Mucosa of rectum (tissue), 2 donors: Measurements from ENCODE around the gene FAM234B.

Experiments
- H3K27ac ChIP-seq, 2 donors: one replicate each; pipeline ENCODE4 v1.7.0; 2013; ENCODE audit warnings: inconsistent platforms in 2 of 2, low read depth in 2 of 2, low read length in 2 of 2
- H3K27me3 ChIP-seq, 2 donors: one replicate each; pipeline ENCODE4 v1.7.0; 2013; ENCODE audit warnings: low read length in 2 of 2; ENCODE audit not compliant: control insufficient read depth in 2 of 2, insufficient read depth in 2 of 2
- H3K36me3 ChIP-seq, 2 donors: one replicate each; pipeline ENCODE4 v1.7.0; 2013; ENCODE audit warnings: low read length in 2 of 2; ENCODE audit not compliant: control insufficient read depth in 2 of 2, insufficient read depth in 2 of 2
- H3K4me1 ChIP-seq, 2 donors: one replicate each; pipeline ENCODE4 v1.7.0; 2013; ENCODE audit warnings: low read length in 2 of 2, mild to moderate bottlenecking in 1 of 2; ENCODE audit not compliant: control insufficient read depth in 2 of 2, insufficient read depth in 2 of 2
- H3K4me3 ChIP-seq, 2 donors: one replicate each; pipeline ENCODE4 v1.7.0; 2013; ENCODE audit warnings: low read length in 2 of 2
- H3K9ac ChIP-seq, 2 donors: one replicate each; pipeline ENCODE4 v1.7.0; 2013; ENCODE audit warnings: low read length in 2 of 2, low read depth in 1 of 2, mild to moderate bottlenecking in 1 of 2
- H3K9me3 ChIP-seq, 2 donors: one replicate each; pipeline ENCODE4 v1.7.0; 2013; ENCODE audit warnings: low read length in 2 of 2; ENCODE audit not compliant: control insufficient read depth in 2 of 2
- donor health status: healthy.
- donor health status: Normal muscosa, but diverticular disease.

FAM234B gene

DNA sequence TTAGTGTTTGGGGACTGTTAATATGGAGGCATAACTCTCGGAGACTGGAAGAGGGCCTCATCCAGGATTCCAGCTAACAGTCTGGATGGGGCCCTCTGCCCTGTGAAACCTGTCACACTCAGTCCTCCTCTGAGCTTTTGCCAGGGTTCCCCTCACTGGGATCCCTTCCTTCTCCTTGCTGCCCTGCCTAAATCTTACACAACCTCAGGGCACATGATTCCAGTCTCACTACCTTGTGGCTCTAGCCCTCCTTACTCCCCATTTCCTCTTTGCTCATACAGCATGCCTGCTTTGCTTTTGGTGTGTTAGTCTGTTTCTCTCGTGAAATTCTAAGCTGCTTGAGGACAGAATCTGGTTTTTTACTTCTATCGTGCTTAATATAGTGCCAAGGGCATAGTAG is 60.2 kb downstream of the FAM234B start:
- no peaks in the 10 kb centered on the region for H3K36me3 ChIP-seq
- no peak overlapping the region for H3K27ac ChIP-seq
- no peak overlapping the region for H3K4me3 ChIP-seq
- peaks cover 0 to 2% of the 10 kb centered on the region in 2 donors for H3K9me3 ChIP-seq
- no peaks in the 10 kb centered on the region for H3K27me3 ChIP-seq
- H3K4me1 ChIP-seq, result peaks cover 11 to 24% of the 10 kb centered on the region in 2 donors
- no peak overlapping the region for H3K9ac ChIP-seq

- no peak overlapping the region for H3K4me3 ChIP-seq
- no peak overlapping the region for H3K27ac ChIP-seq
- no peaks in the 10 kb centered on the region for H3K36me3 ChIP-seq
- H3K4me1 ChIP-seq, result peaks cover 9 to 15% of the 10 kb centered on the region in 2 donors
- no peak overlapping the region for H3K9ac ChIP-seq
- peaks cover 0 to 2% of the 10 kb centered on the region in 2 donors for H3K9me3 ChIP-seq
- no peaks in the 10 kb centered on the region for H3K27me3 ChIP-seq
Observed at GRCh38 chr12:13105781-13106180, 61.6 kb downstream of the FAM234B start.

DNA sequence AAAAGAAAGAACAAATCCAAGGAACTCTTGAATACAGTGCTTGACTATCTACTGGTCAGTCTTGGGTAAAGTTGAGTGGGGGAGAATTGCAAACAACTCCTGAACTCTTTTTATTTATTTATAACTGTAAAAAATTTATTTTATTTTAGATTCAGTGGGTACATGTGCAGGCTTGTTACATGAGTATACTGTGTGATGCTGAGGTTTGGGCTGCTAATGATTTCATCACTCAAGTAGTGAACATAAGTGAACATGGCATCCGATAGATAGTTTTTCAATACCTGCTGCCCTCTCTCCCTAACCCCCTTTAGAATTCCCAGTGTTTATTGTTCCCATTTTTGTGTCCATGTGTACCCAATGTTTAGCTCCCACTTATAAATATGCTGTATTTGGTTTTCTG is 62.5 kb downstream of the FAM234B start:
- no peak overlapping the region for H3K4me3 ChIP-seq
- H3K9ac ChIP-seq, result no peak overlapping the region

GRCh38 chr12:13112968-13113367 is 68.8 kb downstream of the FAM234B start:
- H3K9me3 ChIP-seq, result peaks cover 0 to 2% of the 10 kb centered on the region in 2 donors
- no peaks in the 10 kb centered on the region for H3K36me3 ChIP-seq
- no peak overlapping the region for H3K4me3 ChIP-seq
- no peak overlapping the region for H3K9ac ChIP-seq
- peaks cover 0 to 7% of the 10 kb centered on the region in 2 donors for H3K27me3 ChIP-seq
- H3K27ac ChIP-seq, result no peak overlapping the region
- no peaks in the 10 kb centered on the region for H3K4me1 ChIP-seq

More for the DNA sequence above, 62.5 kb downstream of the FAM234B start:
- Histone ChIP-seq H3K9me3 (peaks cover 0 to 2% of the 10 kb centered on the region in 2 donors), H3K4me1 (peaks cover 6 to 11% of the 10 kb centered on the region in 2 donors), H3K27me3 (no peaks in the 10 kb centered on the region), H3K36me3 (no peaks in the 10 kb centered on the region), H3K27ac (no peak overlapping the region)

DNA sequence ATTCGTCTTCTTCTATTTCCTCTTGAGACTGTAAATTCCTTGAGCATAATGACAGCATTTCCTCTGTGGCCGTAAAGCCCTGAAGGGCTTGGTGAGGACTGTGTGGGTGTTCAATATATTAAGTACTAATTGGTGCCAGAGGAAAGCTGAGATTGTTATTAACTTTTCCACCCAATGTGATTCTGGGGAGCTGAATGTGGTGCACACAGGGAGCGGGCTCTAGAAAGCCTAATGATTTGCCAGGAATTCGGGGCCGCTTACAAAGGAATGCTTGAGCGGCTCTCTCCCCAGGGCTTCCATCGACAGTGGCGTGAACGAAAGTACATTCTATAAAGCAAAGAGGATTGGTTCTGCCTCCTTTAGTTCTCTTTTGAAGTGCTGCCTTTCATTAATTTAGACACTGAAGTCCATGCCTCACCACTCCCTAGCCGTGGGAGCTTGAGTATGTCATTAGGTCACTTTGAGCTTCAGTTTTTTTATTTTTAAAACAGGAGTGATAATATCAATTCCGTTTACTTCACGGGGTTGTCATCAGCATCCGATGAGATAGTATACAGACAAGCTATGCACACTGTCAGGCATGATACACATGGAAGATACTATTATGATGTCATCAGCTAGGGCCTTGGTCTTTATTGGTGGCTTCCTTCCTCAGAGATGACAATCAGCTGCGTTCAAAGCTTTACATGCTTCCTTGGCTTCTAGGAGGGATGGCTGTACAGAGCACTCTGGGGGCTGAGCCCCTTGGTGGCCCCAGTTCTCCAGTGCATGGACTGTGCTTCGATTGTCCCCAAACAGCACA is 70.3 kb downstream of the FAM234B start:
- Histone ChIP-seq H3K4me3 (no peak overlapping the region), H3K27ac (no peak overlapping the region), H3K9ac (no peak overlapping the region)

DNA sequence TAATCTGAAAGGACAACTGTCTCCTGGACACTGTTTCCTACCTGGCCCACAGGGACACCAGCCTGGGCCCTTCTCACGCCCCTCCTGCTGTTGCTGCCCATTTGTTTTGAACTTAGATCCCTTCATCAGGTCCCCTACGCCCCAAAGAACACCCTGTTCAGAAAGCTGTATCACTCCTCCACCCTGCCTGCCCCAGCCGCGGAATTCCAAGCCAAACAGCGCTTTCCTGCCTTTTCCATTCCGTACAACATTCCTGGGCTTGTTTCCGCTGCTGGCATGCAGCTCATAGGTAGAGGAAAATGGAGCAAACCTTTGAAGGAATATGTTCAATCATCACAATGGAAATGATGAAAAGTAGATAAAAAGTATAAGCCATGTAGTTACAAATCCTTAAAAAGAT is 72.1 kb downstream of the FAM234B start:
- Histone ChIP-seq H3K4me3 (no peak overlapping the region), H3K4me1 (no peaks in the 10 kb centered on the region), H3K36me3 (no peaks in the 10 kb centered on the region), H3K9ac (no peak overlapping the region), H3K9me3 (no peaks in the 10 kb centered on the region), H3K27ac (no peak overlapping the region), H3K27me3 (peaks cover 0 to 7% of the 10 kb centered on the region in 2 donors)

More for the DNA sequence above, 70.3 kb downstream of the FAM234B start:
- Histone ChIP-seq H3K27me3 (peaks cover 0 to 7% of the 10 kb centered on the region in 2 donors), H3K9me3 (no peaks in the 10 kb centered on the region), H3K36me3 (no peaks in the 10 kb centered on the region), H3K4me1 (no peaks in the 10 kb centered on the region)

- Histone ChIP-seq H3K9me3 (no peaks in the 10 kb centered on the region), H3K4me1 (no peaks in the 10 kb centered on the region), H3K9ac (no peak overlapping the region), H3K27ac (no peak overlapping the region), H3K27me3 (peaks cover 0 to 7% of the 10 kb centered on the region in 2 donors), H3K4me3 (no peak overlapping the region), H3K36me3 (no peaks in the 10 kb centered on the region)
Observed at GRCh38 chr12:13117029-13117428, 72.8 kb downstream of the FAM234B start.

GRCh38 chr12:13119826-13120225 is 75.6 kb downstream of the FAM234B start:
- H3K9me3 ChIP-seq, result no peaks in the 10 kb centered on the region
- no peak overlapping the region for H3K27ac ChIP-seq
- H3K4me3 ChIP-seq, result no peak overlapping the region
- no peak overlapping the region for H3K9ac ChIP-seq
- H3K4me1 ChIP-seq, result no peaks in the 10 kb centered on the region
- H3K27me3 ChIP-seq, result peaks cover 0 to 7% of the 10 kb centered on the region in 2 donors
- H3K36me3 ChIP-seq, result no peaks in the 10 kb centered on the region

DNA sequence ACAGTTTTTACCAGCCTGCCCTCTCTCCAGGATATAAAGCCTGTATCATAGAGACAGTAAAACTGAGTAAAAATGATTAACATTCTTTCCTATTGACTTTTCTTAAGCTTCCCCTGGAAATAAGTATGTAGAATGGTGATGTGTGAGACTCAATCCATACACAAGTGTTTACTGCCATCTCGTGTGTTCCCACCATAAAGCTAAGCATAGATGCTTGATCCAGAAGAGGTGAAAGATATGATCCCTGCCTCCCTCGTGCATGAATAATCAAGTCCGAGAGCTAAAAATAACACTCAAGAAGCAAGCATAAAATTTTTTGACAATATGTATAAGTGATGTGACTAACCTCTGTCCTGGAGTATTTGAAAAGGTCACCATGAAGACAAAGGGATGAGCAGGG is 76.2 kb downstream of the FAM234B start:
- Histone ChIP-seq H3K4me1 (no peaks in the 10 kb centered on the region), H3K27ac (no peak overlapping the region), H3K9ac (no peak overlapping the region), H3K27me3 (peaks cover 0 to 5% of the 10 kb centered on the region in 2 donors), H3K36me3 (no peaks in the 10 kb centered on the region), H3K4me3 (no peak overlapping the region), H3K9me3 (no peaks in the 10 kb centered on the region)

- Histone ChIP-seq H3K4me3 (no peak overlapping the region), H3K9ac (no peak overlapping the region), H3K9me3 (no peaks in the 10 kb centered on the region), H3K27me3 (peaks cover 0 to 3% of the 10 kb centered on the region in 2 donors), H3K36me3 (no peaks in the 10 kb centered on the region), H3K4me1 (no peaks in the 10 kb centered on the region), H3K27ac (no peak overlapping the region)
Observed at GRCh38 chr12:13121568-13121967, 77.4 kb downstream of the FAM234B start.
